GM19438 (cell line): ENCODE results near the gene LSP1.
A peak's percentile ranks its signal among the peaks of the same experiment; 100 is the strongest.
"Not testable (repeated sequence)": the region's sequence is repeated elsewhere in the genome, so short reads cannot be mapped to it uniquely, and the experiment has no call there.

Experiments
- ATAC-seq: cut with Tn5 transposase; IDR thresholded peaks from one replicate; pipeline ENCODE4 v1.9.1; 2021; ENCODE audit warnings: low read depth; ENCODE audit not compliant: unreplicated experiment

The LSP1 gene, protein sequence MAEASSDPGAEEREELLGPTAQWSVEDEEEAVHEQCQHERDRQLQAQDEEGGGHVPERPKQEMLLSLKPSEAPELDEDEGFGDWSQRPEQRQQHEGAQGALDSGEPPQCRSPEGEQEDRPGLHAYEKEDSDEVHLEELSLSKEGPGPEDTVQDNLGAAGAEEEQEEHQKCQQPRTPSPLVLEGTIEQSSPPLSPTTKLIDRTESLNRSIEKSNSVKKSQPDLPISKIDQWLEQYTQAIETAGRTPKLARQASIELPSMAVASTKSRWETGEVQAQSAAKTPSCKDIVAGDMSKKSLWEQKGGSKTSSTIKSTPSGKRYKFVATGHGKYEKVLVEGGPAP

GRCh38 chr11:1852877-1853276, at the start of gene LSP1:
Gene LSP1 (plus strand): TSS chr11:1853084. CDS start chr11:1853145, 61 bp downstream.
- peak; percentile 43 for ATAC-seq

- no peak for ATAC-seq
These were observed 49.6 kb upstream of the LSP1 start for GRCh38 chr11:1803246-1803645.

DNA sequence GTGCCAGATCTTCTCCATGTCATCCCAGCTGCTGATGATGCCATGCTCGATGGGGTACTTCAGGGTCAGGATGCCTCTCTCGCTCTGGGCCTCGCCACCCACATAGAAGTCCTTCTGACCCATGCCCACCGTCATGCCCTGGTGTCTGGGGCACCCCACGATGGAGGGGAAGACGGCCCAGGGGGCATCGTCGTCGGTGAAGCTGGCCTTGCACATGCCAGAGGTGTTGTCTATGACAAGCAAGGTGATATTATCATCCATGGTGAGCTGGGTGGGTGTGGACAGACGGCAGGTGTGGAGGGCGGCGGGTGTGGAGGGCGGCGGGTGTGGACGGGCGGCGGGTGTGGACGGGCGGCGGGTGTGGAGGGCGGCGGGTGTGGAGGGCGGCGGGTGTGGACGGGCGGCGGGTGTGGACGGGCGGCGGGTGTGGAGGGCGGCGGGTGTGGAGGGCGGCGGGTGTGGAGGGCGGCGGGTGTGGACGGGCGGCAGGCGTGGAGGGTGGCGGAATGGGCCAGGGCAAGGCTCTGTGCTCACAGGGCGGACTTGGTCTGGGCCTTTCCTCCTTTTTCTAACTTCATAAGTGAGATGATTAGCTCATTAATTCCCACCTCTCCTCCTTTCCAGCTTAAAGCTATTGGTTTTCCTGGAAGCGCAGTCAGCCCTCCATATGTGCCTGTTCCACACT, 48.9 kb upstream of the LSP1 start:
- not testable (repeated sequence) for ATAC-seq

DNA sequence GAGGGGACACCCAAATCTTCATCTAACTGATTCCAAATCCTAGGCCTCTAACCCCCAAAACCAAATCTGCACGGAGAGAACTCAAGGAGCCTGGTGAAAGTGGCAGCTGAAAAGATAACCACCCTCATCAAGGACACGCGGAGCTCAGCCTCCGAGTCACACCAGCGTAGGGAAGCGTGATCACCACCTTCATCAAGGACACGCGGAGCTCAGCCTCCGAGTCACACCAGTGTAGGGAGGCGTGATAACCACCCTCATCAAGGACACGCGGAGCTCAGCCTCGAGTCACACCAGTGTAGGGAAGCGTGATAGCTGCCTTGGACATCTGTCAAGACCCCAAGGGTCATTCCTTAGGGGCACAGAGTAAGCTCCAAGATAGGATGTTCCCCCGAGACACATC, 47.4 kb upstream of the LSP1 start:
- ATAC-seq, result no peak

GRCh38 chr11:1807264-1807995, 45.5 kb upstream of the LSP1 start:
- no peak for ATAC-seq

GRCh38 chr11:1810761-1811160, 42.1 kb upstream of the LSP1 start:
- ATAC-seq, result no peak

- no peak for ATAC-seq
These were observed 40.6 kb upstream of the LSP1 start for GRCh38 chr11:1812274-1812673.

GRCh38 chr11:1812801-1813200, 40.1 kb upstream of the LSP1 start:
- no peak for ATAC-seq

DNA sequence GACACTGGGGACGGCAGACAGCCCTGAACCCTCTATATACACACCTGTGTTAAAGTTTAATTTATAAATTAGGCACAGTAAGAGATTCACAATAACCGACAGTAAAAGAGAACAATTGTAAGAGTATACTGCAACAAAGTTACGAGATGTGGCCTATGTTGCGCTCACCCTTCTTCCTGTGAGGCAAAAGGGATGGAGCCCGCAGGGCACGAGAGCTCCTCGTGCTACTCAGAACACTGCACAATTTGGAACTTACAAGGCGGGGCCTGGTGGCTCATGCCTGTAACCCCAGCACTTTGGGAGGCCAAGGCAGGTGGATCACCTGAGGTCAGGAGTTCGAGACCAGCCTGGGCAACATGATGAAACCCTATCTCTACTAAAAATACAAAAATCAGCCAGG, 39.5 kb upstream of the LSP1 start:
- not testable (repeated sequence) for ATAC-seq

- ATAC-seq, result no peak
These were observed 38.2 kb upstream of the LSP1 start for GRCh38 chr11:1814691-1815090.

GRCh38 chr11:1815311-1815710, 37.6 kb upstream of the LSP1 start:
- no peak for ATAC-seq

- ATAC-seq, result no peak
These were observed 37.1 kb upstream of the LSP1 start for GRCh38 chr11:1815751-1816150.

GRCh38 chr11:1817000-1817399, 35.9 kb upstream of the LSP1 start:
- no peak for ATAC-seq

GRCh38 chr11:1817511-1817910, 35.4 kb upstream of the LSP1 start:
- no peak for ATAC-seq

DNA sequence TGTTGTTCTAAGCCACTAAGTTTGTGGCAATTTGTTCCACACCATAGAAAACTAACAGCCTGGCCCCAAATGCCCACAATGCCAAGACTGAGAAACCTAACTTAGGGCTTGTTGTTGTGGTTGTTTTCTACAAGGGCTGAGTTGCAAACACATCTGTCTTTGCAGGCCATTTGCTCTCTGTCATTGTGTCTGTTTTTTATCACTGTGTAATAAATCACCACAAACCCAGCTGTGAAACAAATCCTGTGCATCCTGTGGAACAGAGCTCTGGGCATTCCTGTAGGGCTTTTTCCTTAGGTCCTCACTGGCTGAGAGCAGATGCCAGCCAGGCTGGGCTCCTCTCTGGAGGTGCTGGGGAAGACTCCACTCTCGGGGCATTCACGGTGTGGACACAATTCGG, 33.8 kb upstream of the LSP1 start:
- no peak for ATAC-seq

DNA sequence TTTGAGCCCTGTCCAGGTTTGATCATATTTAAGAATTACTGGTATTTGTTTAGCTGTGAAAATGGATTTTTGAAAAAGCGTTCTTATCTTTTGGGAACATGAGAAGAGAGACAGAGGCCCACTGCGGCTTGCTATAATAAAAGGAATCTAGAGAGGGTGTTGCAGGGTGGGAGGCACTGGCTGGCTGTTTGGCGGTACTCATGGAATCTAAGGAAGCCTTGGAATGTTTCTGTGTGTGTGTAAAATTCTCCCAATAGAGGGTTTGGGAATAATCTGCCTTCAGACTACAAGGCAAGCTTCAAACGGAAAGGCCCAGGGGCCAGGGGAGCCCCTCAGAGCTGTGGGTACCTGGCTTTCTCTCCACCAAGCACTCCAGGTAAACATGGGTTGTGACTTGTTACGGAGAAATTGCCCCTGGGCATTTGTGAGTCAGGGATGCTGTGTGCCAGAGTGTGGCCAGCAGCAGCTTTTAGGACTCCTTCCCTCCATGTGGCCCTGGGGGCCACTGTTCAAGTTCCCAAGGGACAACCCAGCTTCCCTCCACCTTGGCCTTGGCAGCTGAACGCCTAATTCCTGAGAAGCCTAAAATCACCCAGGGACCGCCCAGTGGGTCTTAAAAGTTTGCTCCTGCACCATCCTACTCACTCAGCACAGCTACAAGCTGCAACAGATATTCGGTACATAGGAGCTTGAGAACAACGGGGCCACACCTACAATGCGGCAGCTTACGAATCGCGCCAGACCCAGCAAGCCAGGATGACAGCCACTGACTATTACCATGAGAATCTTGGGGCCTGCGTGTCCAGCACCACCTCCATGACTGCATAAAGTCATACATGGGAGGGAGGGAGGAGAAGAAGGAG, 32.2 kb upstream of the LSP1 start:
- no peak for ATAC-seq

- ATAC-seq, result no peak
These were observed 31.3 kb upstream of the LSP1 start for GRCh38 chr11:1821562-1821961.

- ATAC-seq, result no peak
These were observed 30.1 kb upstream of the LSP1 start for GRCh38 chr11:1822648-1823375.

- ATAC-seq, result no peak
These were observed 29.3 kb upstream of the LSP1 start for GRCh38 chr11:1823376-1824220.
